ENCODE measurements around the gene DHFR.

- TF ChIP-seq CTCF (IDR thresholded peaks at IDR 0.05 in 8 of 11, conservative IDR thresholded peaks at IDR 0.05 in 3 of 11) = no peak
- no peak for TF ChIP-seq POLR2A (IDR thresholded peaks at IDR 0.05)
These were observed 47.4 kb downstream of the DHFR start for GRCh38 chr5:80607343-80607742.
